K562 (cell line): Measurements from ENCODE around the gene HFE. TPM values are rescaled to one million over a fixed set of nuclear protein-coding genes. Genes with fewer than 3 reads are reported as not detected.

Experiments used
- BACH1 ChIP-seq: fragments of 200-800 bp; sonication (Bioruptor generic); IDR thresholded peaks from 2 replicates; pipeline ENCODE4 v1.6.1; 2016; ENCODE audit warnings: missing genetic modification characterization, missing compliant biosample characterization
- BMI1 ChIP-seq: fragments of 150-350 bp; IDR thresholded peaks from 2 replicates; pipeline ENCODE4 v1.6.1; 2014; ENCODE audit warnings: low read length
- CBX2 ChIP-seq: fragments of 200-600 bp; sonication (generic); IDR thresholded peaks from one replicate; pipeline ENCODE4 v1.6.1; 2012; ENCODE audit warnings: mild to moderate bottlenecking, low read length, inconsistent platforms; ENCODE audit not compliant: insufficient read depth, poor library complexity, severe bottlenecking
- CSDE1 ChIP-seq, 2 experiments: fragments of 450-650 bp; IDR thresholded peaks; 2 replicates each; pipeline ENCODE4 v1.6.1; 2016; ENCODE audit warnings: mild to moderate bottlenecking in 1 of 2
- FOXP1 ChIP-seq: sonication (generic); formaldehyde crosslinking; IDR thresholded peaks from 2 replicates; pipeline ENCODE4 v1.8.0; 2022; ENCODE audit warnings: mild to moderate bottlenecking, missing genetic modification reagents
- HMBOX1 ChIP-seq: sonication (generic); IDR thresholded peaks from 2 replicates; pipeline ENCODE4 v1.6.1; 2016
- ILF3 ChIP-seq: fragments of 450-650 bp; IDR thresholded peaks from 2 replicates; pipeline ENCODE4 v1.6.1; 2018; ENCODE audit warnings: antibody characterized with exemption, mild to moderate bottlenecking, moderate library complexity, borderline replicate concordance
- LARP7 ChIP-seq: fragments of 450-650 bp; IDR thresholded peaks from 2 replicates; pipeline ENCODE4 v1.6.1; 2016
- MCM3 ChIP-seq: fragments of 450-650 bp; IDR thresholded peaks from 2 replicates; pipeline ENCODE4 v1.6.1; 2016
- PHF21A ChIP-seq: fragments of 450-650 bp; IDR thresholded peaks from 2 replicates; pipeline ENCODE4 v1.6.1; 2017; ENCODE audit warnings: low read depth, borderline replicate concordance
- POLR2H ChIP-seq: IDR thresholded peaks from 2 replicates; pipeline ENCODE4 v1.6.1; 2016; ENCODE audit warnings: missing genetic modification characterization, low read depth, mild to moderate bottlenecking, control low read depth, missing compliant biosample characterization, moderate library complexity
- PRPF4 ChIP-seq: fragments of 200-400 bp; formaldehyde crosslinking; IDR thresholded peaks from one replicate; pipeline ENCODE4 v1.6.1; 2017; ENCODE audit warnings: low read length, low read depth, mild to moderate bottlenecking; ENCODE audit not compliant: insufficient read depth, poor library complexity, severe bottlenecking
- TCFL5 ChIP-seq: fragments of 250-450 bp; sonication (Bioruptor Pico); conservative IDR thresholded peaks from 2 replicates; pipeline ENCODE4 v1.6.1; 2021; ENCODE audit warnings: mild to moderate bottlenecking, moderate library complexity, matching md5 sums
- TRIM28 ChIP-seq: fragments of 450-650 bp; IDR thresholded peaks from 2 replicates; pipeline ENCODE4 v1.6.1; 2017
- ZNF146 ChIP-seq: IDR thresholded peaks from one replicate; pipeline ENCODE4 v1.6.1; 2018; ENCODE audit warnings: missing compliant biosample characterization; ENCODE audit not compliant: unreplicated experiment
- ZNF263 ChIP-seq: sonication (generic); formaldehyde crosslinking; IDR thresholded peaks from 2 replicates; pipeline ENCODE4 v1.8.0; 2022; ENCODE audit warnings: mild to moderate bottlenecking, missing genetic modification reagents, borderline replicate concordance
- ZNF277 ChIP-seq: fragments of 250-450 bp; sonication (Bioruptor Pico); IDR thresholded peaks from 2 replicates; pipeline ENCODE4 v1.8.0; 2022; ENCODE audit warnings: inconsistent platforms, mild to moderate bottlenecking, moderate library complexity, borderline replicate concordance
- ZNF436 ChIP-seq: fragments of 250-450, 450-650 bp; sonication (Bioruptor Pico); formaldehyde crosslinking; IDR thresholded peaks from 2 replicates; pipeline ENCODE4 v1.7.0; 2020; ENCODE audit warnings: mild to moderate bottlenecking
- ZNF584 ChIP-seq: fragments of 200-800 bp; sonication (Bioruptor generic); IDR thresholded peaks from 2 replicates; pipeline ENCODE4 v1.6.1; 2016; ENCODE audit warnings: low read depth, mild to moderate bottlenecking, missing genetic modification characterization, missing compliant biosample characterization
- polyA plus RNA-seq, 8 experiments: library from polyadenylated mRNA; depleted of rRNA in 4 of 8; stranded (reverse) in 5 of 8; unstranded in 3 of 8; fragments of >200 nt; fragmentation: Nextera tagmentation in 2 of 8; fragmentation: Illumina TruSeq in 1 of 8; extraction: Ambion mirVana in 2 of 8; extraction: Trizol in 1 of 8; gene quantifications; 2 replicates each; pipeline versions ENCODE4 v1.2.1 to v1.2.3, GENCODE V29; 2011 to 2014; ENCODE audit warnings: inconsistent platforms in 1 of 8, missing spikeins in 1 of 8
- total RNA-seq, 7 experiments: library from RNA; depleted of rRNA in 6 of 7; stranded (reverse); fragments of >200 nt in 6 of 7; fragmentation: Illumina TruSeq in 2 of 7; extraction: Trizol in 2 of 7; gene quantifications; 2 replicates each; pipeline versions ENCODE4 v1.2.1 to v1.2.3, GENCODE V29; 2011 to 2021; ENCODE audit warnings: low replicate concordance in 1 of 7
- TF ChIP-seq, protein P1 (sequence below): sonication (generic); formaldehyde crosslinking; IDR thresholded peaks from 2 replicates; pipeline ENCODE4 v1.8.1; 2023; ENCODE audit warnings: missing genetic modification reagents, mild to moderate bottlenecking, borderline replicate concordance

Gene HFE
- total and polyA plus RNA-seq, 9 of the 15 experiments (the other 6 are each of a cell fraction or from before 2014, with no cell fraction given): 0.14 to 1.2 (median 0.76) TPM

DNA sequence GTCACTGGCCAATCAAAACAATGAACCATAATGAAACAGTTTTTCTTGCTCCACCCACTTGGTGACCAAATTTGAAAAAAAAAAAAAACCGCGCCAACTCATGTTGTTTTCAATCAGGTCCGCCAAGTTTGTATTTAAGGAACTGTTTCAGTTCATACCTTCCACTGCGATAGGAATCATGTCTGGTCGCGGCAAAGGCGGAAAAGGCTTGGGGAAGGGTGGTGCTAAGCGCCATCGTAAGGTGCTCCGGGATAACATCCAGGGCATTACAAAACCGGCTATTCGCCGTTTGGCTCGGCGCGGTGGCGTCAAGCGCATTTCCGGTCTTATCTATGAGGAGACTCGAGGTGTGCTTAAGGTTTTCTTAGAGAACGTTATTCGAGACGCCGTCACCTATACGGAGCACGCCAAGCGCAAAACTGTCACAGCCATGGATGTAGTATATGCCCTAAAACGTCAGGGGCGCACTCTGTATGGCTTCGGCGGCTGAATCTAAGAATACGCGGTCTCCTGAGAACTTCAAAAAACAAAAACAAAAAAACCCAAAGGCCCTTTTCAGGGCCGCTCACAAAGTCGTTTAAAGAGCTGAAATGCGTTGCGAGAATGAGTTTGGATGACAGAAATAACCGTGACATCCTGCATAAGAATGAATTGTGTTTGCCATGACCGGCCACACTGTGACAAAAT lies 16.7 kb downstream of the HFE start (continued):
- TF ChIP-seq CSDE1 (IDR thresholded peaks at IDR 0.05) (peak in 1 of 2 experiments; percentile 74; a peak in 1 of 4 replicates), ZNF584 (CRISPR knock-in tag) (no peak), PRPF4 (peak; percentile 75), MCM3 (no peak), TRIM28 (no peak), HMBOX1 (peak; percentile 21; the same call in 1 of the 2 replicates), ILF3 (peak; percentile 82), ZNF436 (CRISPR knock-in tag) (peak; percentile 76), ZNF146 (CRISPR knock-in tag) (no peak), PHF21A (peak; percentile 91), FOXP1 (CRISPR knock-in tag) (peak; percentile 88; the same call in 1 of the 2 replicates), LARP7 (peak; percentile 9; the same call in 1 of the 2 replicates), BMI1 (no peak), TCFL5 (CRISPR knock-in tag) (peak; percentile 33; the same call in 1 of the 2 replicates), POLR2H (tag) (peak; percentile 99), ZNF277 (CRISPR knock-in tag) (no peak), CBX2 (no peak), BACH1 (no peak; the same call in 1 of the 2 replicates), ZNF263 (CRISPR knock-in tag) (peak; percentile 67; the same call in 1 of the 2 replicates)
- TF ChIP-seq, protein P1, sequence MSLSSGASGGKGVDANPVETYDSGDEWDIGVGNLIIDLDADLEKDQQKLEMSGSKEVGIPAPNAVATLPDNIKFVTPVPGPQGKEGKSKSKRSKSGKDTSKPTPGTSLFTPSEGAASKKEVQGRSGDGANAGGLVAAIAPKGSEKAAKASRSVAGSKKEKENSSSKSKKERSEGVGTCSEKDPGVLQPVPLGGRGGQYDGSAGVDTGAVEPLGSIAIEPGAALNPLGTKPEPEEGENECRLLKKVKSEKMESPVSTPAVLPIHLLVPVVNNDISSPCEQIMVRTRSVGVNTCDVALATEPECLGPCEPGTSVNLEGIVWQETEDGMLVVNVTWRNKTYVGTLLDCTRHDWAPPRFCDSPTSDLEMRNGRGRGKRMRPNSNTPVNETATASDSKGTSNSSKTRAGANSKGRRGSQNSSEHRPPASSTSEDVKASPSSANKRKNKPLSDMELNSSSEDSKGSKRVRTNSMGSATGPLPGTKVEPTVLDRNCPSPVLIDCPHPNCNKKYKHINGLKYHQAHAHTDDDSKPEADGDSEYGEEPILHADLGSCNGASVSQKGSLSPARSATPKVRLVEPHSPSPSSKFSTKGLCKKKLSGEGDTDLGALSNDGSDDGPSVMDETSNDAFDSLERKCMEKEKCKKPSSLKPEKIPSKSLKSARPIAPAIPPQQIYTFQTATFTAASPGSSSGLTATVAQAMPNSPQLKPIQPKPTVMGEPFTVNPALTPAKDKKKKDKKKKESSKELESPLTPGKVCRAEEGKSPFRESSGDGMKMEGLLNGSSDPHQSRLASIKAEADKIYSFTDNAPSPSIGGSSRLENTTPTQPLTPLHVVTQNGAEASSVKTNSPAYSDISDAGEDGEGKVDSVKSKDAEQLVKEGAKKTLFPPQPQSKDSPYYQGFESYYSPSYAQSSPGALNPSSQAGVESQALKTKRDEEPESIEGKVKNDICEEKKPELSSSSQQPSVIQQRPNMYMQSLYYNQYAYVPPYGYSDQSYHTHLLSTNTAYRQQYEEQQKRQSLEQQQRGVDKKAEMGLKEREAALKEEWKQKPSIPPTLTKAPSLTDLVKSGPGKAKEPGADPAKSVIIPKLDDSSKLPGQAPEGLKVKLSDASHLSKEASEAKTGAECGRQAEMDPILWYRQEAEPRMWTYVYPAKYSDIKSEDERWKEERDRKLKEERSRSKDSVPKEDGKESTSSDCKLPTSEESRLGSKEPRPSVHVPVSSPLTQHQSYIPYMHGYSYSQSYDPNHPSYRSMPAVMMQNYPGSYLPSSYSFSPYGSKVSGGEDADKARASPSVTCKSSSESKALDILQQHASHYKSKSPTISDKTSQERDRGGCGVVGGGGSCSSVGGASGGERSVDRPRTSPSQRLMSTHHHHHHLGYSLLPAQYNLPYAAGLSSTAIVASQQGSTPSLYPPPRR (CRISPR knock-in tag): peak; percentile 89; the same call in 1 of the 2 replicates
